ENCODE measurements around the gene CADM2.
"Not testable (repeated sequence)": the region's sequence is repeated elsewhere in the genome, so short reads cannot be mapped to it uniquely, and the experiment has no call there.

The CADM2 gene

DNA sequence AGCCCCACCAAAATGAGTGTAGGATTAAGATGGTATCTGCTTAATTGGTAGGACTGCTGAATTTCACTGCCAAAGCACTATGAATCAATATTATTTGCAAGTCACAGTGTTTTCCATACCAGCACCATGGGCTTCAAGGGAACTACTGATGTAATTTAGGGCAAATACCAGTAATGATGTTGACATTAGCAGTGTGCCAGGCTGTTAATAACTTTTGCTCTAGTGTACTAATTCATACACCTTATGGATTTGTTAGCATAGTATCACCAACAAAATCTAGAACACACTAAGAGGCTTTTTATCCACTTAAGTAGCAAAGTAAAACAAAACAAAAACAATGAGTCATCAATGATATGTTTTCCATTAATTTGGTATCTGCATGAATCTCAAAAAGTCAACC, 888.2 kb downstream of the CADM2 start:
- DNase-seq = no peak

DNA sequence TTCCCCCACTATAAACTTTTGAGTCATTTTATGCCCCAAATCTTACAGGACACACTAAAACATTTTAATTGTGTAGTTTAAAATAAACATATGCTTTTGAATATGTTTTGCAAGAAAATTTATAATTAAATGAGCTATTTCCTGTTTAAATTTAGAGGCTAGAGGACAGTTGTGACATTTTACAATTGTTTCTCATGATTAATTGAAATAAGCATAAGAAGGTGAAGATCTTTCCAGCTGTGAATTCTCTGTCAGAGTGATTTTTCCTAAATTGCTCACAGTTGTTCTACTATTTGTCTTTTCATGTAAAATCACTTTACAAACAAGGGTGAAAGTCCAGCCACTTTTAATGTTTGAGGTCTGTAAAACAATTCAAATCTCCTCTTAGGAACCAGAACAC, 892.3 kb downstream of the CADM2 start:
- DNase-seq = no peak

DNA sequence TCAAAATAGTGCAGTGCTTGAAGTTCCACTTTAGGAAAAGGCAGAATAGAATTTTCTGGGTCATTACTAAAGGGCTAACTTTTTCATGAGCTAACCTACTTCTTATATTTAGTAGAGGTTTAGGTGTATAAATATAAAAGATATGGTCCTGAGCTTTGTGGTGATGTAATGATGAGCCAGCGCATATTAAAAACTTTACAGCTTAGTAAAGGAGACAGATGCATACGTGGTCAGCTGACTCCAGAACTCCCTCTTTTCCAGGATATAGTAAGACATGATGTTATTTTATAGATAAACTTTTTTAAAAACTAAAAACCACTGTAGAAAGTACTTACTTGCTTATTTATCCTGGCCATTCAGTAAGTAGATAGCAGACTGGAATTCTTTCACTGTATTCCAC, 895.0 kb downstream of the CADM2 start:
- no peak for DNase-seq

DNA sequence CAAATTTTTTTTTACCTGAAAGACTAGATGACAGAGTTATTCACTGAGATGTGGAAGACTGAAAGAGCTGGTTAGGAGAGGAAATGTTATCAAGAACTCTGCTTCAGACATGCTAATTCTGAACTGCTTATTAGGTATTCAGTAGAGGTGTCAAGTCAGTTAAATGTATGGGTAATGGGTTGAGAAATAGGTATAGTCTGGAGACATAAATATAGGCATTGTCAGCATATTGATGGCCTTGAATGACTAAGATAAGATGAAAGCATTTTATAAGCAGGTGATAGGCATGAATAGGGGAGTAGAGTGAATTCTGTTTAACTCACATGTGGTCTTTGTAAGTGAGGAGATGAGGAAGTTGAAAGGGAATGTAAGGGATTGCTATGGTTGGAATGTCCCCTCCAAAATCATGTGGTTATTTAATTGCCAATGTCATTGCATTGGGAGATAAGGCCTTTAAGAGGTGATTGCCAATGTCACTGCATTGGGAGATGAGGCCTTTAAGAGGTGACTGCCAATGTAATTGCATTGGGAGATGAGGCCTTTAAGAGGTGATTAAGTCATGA, 904.2 kb downstream of the CADM2 start:
- DNase-seq = no peak

DNA sequence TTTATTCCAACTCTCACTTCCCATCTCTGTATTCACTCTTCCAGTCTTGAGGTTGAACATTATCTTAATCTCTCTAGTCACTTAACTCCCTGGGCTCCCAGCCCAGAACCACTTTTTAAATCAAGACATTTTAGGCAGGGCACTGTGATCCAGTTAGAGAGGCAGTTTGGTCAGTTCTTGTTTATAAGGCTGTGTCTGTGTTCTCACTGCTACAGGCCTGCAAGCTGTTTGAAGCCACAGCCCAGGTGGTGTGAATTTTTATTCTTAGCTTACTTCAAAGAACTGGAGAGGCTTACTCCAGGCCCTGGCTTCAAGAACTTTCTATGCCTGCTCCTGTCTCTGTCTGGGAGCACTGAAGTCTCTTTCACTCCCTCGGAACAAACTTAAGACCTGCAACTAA, 906.1 kb downstream of the CADM2 start:
- no peak for DNase-seq

DNA sequence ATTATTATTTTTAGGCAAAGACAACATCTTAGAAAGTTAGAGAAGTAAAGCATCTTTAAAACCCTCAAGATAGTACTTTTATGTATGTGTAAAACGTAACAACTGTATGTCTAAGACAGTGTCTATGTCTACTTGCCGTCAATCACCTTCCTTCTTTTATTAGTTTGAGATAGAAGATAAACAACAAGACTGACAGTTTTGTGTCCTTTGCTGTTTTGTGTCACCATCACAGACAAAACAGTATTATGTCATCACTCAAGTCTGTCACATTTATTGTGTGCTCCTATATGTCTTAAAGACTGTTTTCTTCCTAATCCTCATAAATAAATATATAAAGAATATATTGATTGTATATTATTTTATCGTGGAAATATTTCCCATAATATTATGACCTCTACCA, 908.3 kb downstream of the CADM2 start:
- DNase-seq = no peak

DNA sequence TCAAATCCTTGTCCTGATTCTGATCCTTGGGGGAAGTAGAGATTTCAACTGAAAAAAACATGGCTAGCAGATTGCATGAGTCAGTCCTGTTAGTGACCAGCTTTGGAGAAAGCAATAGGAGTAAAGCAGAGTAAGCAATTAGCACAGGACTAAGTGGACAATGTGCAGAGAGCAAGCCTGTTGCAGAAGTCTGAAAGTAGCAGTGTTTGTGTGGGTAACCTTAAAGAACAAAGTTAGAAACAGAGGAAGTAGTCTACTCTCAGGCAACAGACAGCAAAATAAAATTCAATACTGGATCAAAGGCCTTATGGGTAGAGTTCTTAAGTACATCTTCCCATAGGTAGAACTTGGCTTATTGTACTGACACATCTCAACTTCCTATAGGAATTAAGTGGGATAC, 916.8 kb downstream of the CADM2 start:
- DNase-seq = no peak

DNA sequence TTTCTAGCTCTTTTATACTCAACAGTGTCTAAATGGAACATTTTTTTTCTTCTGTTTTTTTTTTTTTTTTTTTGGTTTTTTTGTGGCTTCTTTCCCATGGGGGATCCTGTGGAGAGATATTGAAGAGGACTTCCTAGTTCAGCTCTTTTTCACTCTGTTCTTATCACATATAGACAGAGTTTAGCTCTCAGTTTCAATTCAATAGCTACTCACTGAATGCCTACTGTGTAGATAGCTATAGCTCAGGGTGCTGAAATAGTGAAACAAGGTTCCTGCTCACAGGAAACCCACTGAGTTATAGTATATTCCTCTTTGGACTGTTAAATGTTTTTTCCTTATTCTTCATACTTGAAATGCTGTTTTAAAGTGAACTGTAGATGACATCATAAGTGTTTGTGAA, 918.8 kb downstream of the CADM2 start:
- DNase-seq = no peak

DNA sequence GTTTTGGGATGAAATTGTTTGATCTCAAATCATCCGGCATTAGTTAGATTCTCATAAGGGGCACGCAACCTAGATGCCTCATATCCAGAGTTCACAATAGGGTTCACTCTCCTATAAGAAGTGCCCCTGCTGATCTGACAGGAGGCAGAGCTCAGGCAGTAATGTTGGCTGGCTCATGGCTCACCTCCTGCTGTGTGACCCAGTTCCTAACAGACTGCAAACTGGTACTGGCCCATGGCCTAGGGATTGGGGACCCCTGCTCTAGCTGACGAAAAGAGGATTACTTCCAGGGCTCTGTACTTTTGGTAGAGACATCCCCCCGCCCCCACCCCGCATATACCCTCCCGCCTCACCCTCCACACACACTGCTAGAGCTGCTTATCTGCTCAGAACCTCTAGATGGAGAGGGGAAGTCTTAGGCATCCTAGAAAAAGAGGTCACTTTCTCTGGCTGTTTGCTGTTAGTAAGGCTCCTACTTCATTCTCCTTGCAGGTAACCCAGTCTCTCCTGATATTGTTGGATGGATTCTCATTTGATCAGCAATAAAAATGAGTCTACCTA, 923.1 kb downstream of the CADM2 start:
- DNase-seq = no peak

DNA sequence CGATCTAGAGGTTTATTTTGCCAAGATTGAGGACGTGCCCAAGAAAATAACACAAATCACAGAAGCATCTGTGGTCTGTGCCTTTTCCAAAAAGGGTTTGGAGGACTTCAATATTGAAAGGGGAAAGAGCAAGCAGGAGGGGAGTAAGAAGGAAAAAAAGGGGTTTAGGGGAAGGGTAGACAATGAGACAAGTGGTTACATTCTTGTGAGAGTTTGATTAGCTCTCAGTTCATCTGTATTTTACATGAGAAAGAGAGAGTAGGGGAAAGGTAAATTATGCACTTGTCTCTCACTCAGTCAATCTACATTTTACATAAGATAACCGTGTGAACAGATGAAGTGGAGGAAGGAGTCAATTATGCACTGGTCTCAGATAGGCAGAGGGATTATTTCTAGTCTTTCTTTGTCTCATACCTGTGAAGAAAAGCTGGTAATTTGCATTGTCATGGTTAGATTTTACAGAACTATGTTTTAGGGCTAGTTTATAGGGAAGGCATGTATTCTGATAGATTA, 931.3 kb downstream of the CADM2 start:
- DNase-seq = no peak

DNA sequence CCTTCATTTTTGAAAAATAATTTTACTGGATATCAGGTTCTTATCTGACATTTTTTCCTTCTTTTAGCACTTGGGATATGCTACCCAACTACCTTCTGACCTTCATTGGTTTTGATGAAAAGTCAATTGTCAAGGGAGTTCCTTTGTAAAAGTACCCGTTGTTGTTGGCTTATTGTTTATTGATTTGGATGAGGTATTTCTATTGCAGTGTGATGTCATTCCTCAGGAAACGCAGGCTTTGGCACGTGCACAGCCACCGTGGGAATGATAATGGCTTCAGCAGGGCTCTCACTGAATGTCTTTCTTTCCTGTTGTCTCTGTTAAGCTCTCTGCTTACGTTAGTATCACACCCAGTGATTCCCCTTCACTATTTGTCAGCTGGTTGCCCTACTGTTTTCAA, 944.6 kb downstream of the CADM2 start:
- DNase-seq = no peak

DNA sequence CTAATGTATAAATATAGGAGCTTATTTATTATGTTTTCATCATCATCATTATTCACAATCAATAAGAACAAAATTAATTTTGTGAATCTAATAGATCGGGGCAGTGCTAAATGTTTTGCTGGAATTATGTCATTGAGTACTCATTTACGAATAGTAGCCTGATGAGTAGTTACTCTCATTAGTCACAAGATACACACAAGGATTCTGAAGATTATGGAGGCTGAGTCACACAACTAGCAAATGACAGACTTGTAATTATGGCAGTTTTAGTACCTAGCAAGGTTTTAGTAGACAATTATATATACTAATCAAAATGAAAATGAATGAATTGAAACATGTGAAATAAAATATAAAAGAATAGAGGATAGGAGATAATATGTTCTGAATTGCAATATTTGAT, 954.2 kb downstream of the CADM2 start:
- no peak for DNase-seq

DNA sequence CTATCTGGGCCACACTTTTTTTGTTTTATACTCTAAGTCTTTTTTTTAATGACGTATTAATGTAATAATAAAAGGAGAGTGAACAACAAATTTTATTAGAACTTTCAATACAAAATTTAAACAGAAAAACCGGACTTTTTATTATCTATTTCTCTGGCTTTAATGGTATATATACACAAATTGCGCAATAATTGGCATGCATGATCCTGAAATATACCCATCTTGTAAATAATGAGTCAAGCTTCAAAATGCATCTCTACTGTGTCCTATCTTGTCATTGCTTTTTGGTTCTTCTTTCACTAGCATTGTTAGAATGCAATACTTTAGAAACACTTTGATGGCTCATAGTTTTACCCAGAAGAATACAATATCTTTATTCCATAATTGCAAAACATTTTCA, 963.6 kb downstream of the CADM2 start:
- DNase-seq = no peak

DNA sequence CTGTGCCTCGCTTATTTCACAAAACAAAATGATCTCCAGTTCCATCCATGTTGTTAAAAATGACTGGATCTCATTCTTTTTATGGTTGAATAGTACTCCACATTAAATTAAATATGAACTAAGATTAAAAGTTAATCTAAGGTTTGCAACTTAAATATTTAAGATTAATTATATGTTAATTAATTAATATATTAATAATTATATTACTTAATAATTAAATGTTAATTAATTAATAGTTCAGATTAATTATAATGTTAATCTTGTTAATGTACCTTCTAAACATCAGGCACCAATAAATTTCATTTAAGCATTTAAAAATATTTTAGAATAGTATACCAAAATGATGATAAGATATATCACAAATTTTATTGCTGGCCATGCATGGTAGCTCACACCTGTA, 971.9 kb downstream of the CADM2 start:
- no peak for DNase-seq

DNA sequence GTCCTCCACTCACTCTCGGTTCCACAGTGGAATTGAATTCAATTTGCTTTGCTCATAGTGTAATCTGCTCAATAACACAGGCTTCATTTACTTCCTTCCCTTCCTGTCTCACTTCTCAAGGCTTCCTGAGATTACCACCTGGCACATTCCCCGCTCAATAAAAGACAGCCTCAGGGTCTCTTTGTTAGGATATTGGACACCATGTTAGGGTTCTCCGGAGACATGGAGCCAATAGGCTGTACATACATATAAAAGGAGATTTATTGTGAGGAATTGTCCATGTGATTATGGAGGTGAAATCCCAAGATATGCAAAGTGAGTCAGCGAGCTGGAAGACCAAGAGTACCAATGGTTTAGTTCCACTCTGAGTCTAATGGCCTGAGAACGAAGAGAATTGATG, 974.5 kb downstream of the CADM2 start:
- no peak for DNase-seq

DNA sequence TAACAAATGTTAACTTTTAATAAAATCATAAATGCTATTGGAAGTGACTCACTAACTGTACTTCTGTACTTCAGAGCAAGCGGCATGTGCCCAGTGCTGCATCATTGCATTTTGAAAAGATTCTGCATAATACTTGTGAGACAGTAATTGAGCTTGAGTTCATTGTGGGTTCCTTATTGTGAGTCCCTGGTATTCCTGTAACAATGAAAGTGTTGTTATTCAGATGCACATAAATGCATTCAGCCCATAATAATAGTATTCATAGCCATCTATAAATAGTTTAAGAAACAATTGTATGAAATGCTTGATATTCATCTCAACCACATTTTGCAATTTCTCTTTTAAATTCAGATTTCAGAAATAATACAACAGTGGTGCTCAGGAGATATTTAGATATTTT, 976.4 kb downstream of the CADM2 start:
- no peak for DNase-seq

DNA sequence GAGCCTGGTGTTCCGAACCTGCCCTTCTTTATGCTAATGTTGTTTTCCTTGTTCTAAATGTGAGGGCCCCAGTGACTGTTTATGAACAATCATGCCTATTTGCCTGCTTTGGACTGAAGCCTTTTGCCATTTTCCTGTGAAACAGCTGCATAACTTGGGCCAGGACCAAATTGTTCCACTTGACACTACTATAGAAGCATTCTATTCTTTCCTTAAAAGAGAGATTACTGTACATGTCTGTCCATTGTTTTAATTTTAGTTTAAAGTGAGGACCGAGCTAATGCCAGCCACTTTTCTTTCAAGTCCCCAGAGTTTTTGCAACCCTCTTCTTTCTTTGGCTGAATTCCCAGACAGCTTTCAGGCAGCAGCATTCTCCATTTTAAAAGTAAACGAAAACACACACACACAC, 980.3 kb downstream of the CADM2 start:
- DNase-seq = no peak

DNA sequence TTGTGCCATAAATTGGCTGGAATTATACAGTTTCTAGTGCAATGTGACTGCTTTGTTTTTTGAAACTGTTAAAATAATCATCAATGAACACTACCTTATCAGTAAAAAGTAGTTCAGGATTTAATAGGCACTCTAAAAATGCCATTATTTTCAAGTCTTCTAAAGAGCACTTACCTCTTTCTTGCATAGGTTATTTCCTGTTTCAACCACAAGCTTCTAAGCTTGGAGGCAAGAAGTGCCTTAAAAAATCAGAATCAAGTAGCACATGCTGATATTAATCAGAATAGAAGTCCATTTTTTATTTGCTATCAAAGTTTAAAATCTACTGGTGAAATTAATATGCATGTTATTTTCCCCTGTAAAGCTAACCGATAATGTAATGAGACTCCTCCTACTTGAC, 991.6 kb downstream of the CADM2 start:
- no peak for DNase-seq

DNA sequence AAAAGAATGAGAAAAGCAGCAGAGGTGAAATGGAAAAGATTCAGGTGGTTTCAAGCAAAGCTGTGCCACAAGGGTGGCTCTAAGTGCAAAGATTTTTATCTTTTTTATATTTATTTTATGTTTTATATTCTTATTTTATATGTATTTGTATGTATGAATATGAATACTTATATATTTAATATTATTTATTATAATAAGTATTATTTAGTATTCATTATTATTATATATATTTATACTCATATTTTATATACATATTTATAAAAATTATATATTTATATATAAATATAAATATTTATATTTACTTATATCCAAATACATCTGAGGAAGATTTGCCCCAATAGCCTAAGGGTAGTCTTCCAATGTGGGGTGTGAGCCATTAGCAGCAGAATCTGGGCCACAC, 1002.0 kb downstream of the CADM2 start:
- DNase-seq = no peak

DNA sequence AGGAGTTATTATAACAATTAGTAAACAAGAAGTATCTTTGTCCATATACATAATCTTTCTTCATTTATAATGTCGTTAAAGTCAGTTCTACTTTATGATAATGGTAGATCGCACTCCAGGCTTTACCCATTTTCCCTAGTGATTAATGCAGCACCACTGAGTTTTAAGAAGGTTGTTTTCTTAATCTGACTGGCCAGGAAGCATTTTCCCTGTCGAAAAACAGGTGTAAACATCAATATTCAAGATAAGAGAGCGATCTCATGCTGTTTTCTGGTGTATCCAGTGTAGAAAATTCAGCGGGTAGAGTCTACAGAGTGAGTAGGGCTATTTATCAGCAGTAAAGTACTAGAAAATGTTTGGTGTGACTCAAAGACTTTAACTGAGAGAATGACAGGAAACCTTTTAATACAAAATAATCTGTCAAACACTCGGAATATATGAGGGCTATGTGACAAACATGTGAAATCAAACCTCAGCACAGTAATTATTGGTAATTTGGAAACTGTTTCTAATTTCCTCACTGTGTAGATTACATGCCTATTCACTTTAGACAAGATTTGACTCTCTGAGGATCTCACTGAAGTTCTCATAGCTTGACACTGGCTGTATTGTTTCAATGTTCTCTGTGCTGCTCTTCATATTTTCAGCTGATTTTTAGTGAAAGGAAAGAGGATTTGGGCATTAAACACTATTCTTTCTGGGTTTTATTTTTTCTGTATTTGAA, 1019.0 kb downstream of the CADM2 start:
- no peak for DNase-seq

DNA sequence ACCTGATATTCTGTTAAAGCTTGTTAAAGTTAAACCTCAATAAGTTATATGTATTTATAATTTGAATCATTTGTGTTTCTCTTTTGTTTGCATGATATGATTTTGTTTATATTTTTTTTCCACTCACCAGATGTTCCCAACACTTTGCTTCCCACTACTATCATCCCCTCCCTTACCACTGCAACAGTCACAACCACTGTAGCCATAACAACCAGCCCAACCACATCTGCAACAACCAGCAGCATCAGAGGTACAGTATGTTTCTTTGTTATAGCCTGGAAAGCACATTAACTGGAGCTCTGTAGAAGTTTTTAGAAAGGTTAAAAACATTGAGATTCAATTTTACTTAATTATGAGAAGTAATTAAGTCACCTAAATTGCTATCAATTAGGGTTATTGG, 1020.2 kb downstream of the CADM2 start:
- DNase-seq = no peak

DNA sequence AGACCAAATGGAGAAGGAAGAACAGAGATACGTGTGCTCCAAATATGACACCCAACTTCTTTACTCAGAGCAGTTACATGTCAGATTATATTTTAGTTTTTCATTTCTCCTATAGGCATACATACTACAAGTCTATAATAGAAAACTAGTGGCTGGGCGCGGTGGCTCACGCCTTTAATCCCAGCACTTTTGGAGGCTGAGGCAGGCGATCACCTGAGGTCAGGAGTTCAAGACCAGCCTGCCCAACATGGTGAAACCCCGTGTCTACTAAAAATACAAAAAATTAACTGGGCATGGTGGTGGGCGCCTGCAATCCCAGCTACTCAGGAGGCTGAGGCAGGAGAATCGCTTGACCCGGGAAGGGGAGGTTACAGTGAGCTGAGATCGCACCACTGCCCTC, 1030.8 kb downstream of the CADM2 start:
- DNase-seq = not testable (repeated sequence)

DNA sequence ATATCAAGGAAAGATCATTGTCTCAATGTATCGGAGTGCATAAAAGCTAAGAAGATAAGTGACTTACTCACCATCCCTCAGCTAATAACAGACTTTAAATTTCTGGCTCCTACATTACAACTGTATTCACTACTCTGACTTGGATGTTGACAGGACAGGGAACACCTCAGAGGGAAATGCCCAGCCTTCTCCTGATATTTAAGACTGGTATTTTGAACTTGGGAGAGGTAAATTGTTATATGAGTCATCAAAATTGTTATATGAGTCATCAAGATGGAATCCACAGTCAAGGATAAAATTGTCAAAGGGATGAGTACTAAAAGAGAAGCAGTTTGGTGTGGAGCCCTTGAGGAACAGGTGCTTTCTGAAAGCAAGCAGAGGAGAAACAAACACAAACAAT, 1070.8 kb downstream of the CADM2 start:
- DNase-seq = no peak

DNA sequence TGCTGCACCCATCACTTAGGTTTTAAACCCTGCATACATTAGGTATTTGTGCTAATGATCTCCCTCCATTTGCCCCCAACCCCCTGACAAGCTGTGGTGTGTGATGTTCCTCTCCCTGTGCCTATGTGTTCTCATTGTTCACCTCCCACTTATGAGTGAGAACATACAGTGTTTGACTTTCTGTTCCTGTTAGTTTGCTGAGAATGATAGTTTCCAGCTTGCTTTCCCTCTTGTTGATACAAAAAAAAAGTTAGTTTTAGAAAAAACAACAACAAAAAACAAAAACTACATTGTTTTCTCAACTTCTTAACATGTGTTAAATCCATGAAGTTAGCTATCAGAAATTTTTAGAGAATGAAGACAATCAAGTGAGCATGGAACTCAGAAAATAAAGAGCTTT, 1079.1 kb downstream of the CADM2 start:
- DNase-seq = no peak
